HG03342 (cell line): ENCODE results near the gene BTBD9.

Source experiments
- ATAC-seq: cut with Tn5 transposase; IDR thresholded peaks from one replicate; pipeline ENCODE4 v1.9.1; 2021; ENCODE audit warnings: mild to moderate bottlenecking, moderate library complexity; ENCODE audit not compliant: unreplicated experiment

The BTBD9 gene

DNA sequence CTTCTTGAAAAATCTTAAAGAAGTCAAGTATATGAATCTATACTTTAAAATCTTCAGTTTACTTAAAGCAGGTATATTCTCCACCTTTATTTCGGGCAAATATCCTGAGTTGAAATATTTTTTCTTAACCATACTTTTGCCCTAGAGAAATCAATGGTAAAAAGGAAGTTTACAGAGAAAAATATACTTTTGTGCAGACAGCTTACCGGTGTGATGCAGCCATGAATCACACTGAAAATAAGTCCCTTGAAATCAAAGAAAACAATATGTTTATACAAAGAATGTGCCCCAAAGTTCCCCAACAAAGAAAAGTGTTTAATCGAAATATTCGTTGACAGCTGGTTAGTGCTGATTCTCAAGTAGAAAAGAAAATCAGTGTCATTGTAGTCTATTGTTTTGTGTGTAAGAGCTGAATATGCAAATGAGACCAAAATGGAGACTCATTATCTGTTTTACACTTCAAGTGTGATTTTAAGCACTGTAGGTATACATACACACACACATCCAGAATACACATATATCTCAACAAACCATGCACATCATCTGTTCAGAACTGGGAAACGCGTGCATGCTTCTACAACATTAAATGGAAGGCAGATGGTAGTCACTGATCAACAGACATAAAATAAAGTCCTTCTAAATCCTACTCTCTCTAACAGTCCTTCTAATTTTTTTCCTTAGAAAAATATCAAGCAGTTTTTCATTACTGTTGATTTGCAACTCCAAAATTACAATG, 73.3 kb downstream of the BTBD9 start:
- no peak for ATAC-seq

DNA sequence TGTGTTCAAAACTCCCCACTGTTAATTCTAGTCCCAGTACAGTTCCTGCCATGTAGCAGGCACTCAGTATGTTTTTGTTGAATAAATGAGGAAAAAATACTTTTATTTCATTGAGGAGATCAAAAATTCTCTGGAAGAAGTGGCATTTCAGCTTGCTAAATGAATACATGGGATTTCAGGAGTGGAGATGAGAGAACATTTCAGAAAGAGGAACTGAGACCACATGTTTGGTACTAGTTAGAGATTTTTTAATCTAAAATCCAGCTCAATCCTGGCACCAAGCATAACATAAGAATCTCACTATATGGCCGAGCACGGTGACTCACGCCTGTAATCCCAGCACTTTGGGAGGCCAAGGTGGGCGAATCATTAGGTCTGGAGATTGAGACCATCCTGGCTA, 75.4 kb downstream of the BTBD9 start:
- ATAC-seq = no peak

DNA sequence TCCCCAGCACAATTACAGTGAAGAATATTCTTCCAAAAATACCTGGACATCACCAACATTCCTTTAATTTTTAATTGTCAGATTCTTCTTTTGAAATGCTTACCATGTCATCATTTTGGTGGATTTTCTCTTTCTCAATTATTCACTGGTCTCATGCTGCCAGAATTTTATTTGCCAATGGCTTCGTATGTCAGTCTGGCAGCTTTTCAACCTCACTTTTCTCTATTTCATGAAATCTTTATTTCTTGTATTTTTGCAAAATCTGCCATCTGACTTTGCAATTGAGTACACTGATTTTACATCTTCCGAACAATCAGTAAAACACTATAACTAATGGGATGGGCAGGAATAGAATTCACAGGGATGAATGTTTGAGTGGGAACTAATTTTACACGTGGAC, 84.1 kb downstream of the BTBD9 start:
- no peak for ATAC-seq

DNA sequence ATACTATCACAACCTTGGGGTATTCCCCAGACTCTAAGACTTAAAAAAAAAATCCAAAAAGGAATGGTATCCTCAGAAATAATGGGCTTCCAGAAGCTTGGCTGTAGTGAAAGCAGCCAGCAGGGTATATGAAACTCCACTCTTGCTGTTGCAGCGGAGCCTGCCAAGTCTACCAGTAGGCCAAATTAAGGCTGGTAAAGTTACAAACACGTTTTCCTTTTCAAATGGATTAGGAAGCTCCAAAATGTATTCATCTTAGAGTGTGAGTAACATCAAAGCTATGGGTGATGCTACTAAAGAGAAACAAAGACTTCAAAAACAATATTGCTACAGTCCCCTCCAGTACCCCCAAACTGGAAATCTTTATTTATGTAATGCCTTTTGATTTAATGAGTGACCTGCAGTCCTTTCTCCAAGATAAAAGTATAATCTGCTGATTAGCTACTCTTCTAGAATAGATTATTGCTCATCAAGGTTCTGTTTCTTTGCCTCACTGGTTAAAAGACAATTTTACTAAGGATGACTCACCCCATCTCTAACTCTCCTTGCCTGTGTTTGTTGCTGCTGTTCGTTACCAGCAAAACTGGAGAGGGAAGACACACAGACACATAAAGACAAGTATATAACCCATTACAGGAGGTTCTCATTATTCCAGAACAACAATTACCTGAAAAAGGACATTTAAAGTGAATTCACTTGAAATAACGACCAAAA, 84.9 kb downstream of the BTBD9 start:
- ATAC-seq = no peak

DNA sequence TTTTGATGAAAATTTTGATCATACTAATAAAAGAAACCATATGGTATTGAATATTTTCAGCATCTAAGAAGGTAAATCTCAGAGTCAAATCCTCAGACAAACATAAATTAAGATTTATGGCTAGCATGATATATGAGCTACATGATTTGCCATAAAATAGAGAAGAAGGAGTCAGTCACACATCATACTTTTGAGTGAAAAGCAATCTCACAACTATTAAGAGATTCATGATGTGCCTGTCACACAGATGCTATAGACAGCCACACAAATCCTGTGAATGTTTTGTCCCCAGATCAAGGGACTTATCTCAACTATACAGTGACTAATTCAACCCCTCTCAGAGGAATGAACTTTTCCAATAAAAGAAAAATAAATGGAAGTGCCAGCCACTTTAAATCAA, 85.7 kb downstream of the BTBD9 start:
- ATAC-seq = no peak

DNA sequence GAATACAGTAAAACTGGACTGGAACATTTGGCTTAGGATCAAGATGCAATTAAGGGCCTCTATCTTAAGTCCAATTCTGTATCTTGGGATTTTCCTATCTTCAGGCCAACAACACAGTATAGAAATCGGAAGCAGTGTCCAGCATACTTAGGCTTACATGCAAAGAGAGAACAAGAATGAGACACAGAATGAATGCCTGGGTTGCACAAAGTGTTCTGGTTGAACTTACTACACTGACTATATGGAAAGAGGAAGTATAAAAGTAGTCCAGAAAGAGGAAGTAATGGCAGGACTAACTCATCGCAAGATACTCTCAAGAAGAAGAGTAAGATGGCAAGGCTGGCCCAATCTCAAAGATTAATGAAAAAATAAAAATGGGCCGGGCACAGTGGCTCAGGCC, 87.6 kb downstream of the BTBD9 start:
- peak; percentile 82 for ATAC-seq

DNA sequence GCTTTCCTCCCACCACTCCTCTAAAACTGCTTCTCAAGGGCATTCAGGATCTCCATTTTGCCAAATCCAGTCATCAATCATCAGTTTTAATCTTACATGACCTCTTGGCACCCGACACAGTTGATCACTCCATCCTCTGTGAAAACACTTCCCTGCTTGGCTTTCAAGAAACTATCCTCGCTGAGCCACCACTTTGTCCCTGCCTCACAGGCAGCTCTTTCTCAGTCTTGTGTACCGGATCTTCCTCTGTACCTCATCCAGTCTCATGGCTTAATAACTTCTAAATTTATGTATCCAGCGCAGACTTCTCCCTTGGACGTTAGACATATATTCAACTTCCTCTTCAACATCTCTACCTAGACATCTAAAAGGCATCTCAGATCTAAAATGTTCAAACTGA, 89.9 kb downstream of the BTBD9 start:
- ATAC-seq = no peak

DNA sequence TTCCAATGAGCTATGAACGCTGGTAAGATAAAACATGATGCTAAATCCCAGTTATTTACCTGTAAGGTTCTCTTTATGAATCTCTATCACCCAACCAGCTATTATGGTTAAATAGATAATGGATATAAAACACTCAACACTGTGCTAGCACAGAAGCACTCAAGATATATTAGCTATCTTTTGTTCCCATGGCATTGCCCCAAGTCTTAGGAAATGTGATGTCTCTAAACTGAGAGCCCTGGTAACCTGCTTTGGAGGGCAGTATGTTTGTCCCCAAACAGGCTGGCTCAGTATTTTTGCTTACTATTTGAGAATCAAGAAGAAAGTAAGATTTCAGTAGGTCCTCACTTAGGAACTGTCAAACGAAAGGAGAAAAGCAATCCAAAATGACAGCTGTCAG, 90.5 kb downstream of the BTBD9 start:
- ATAC-seq = no peak

DNA sequence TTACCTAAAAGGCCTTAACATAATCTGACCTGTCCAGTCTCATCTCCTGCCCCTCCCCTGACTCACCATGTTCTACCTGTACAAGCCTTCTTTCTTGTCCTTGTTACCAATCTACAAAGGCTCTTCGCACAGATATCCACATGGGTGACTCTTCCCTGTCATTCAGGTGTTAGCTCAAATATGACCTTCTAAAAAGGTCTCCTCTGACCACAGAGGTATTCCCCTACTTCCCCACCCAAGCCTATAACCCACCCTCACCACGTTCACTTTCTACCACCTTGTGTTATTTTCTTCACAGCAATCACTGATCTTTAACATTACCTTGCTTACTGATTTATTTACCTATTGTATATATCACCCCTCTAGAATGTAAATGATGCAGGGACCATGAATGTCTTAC, 96.7 kb downstream of the BTBD9 start:
- ATAC-seq = no peak

DNA sequence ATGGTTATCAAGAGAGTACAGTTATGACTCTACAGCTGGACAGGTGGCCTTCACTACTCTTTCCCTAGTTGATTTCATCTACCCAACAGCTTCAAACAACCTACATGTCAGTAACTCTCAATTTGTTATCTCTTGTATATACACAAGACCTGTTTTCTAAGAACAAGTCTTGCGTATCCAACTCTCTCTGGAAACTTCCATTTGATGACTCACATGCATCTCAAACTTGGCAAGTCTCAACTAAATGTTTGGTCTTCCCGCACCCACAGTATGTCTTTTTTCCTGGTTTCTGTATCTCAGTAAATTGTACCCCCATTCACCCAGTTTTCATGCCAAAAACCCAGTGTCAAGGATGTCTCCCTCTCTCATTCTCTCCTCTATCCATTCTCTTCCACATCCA, 97.7 kb downstream of the BTBD9 start:
- ATAC-seq = no peak

DNA sequence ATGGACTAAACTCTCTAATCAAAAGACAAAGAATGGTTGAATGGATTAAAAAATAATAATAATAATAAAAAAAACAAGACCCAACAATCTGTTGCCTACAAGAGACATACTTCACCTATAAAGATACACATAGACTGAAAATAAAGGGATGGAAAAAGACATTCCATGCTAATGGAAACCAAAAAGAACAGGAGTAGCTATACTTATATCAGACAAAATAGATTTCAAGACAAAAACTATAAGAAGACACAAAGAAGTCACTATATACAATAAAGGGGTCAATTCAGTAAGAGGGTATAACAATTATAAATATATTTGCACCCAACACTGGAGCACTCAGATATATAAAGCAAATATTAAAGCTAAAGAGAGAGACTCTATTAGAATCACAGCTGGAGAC, 106.7 kb downstream of the BTBD9 start:
- no peak for ATAC-seq

DNA sequence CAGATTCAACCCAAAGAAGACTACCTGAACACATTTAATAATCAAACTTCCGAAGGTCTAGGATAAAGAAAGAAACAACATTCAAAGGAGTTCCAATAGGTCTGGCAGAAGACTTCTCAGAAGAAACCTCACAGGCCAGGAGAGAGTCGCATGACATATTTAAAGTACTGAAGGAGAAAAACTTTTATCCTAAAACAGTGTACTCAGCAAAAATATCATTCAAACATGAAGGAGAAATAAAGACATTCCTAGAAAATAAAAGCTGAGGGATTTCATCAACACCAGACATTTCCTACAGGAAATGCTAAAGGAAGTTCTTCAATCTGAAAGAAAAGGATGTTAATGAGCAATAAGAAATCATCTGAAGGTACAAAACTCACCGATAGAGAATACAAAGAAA, 108.6 kb downstream of the BTBD9 start:
- ATAC-seq = no peak

DNA sequence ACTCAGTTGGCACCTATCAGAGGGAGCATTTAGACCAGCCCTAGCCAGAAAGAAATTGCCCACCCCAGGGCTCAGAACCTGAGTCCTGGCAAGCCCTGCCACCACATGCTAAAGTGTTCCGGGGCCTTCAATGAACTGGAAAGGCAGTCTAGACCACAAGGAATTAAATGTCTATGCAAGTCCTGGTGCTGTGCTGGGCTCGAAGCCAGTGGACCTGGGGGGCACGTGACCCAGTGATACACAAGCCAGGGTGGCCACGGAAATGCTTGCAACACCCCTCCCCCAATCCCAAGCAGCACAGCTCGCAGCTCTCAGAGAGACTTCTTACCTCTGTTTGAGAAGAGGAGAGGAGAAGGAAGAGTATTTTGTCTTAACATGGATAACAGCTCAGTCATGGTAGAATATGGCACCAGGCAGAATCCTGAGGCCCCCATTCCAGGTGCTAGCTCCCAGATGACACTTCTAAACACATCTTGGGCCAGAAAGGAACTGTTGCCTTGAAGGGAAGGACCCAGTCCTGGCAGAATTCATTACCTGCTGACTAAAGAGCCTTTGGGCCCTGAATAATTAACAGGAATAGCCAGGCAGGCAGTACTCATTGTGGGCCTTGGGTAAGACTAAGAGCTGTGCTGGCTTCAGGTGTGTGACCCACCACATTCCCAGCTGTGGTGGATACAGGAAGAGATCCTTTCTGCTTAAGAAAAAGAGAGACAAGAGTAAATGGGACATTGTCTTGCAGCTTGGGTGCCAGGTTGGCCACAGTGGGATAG, 111.3 kb downstream of the BTBD9 start:
- ATAC-seq = no peak

DNA sequence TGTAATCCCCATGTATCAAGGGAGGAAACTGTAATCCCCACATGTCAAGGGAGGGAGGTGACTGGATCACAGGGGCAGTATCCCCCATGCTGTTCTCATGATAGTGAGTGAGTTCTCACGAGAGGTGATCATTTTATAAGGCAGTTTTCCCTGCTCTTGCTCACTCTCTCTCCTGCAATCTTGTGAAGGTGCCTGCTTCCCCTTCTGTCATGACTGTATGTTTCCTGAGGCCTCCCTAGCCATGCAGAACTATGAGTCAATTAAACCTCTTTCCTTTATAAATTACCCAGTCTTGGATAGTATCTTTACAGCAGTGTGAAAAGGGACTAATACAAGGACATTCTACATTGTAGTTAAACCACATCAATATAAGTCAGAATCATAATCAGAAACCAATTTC, 112.4 kb downstream of the BTBD9 start:
- no peak for ATAC-seq

DNA sequence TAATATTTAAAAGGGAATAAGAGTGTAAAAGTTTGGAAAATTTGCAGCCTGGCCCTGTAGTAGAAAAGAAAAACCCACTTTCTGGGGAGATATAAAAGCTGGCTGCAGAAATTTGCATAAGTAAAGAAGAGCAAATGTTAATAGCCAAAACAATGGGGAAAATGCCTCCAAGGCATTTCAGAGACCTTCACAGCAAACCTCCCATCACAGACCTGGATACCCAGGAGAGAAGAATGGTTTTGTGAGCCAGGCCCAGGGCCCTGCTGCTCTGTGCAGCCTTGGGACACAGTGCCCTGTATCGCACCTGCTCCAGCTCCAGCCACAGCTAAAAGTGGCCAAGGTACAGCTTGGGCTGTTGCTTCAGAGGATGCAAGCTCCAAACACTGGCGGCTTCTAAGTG, 113.8 kb downstream of the BTBD9 start:
- no peak for ATAC-seq

DNA sequence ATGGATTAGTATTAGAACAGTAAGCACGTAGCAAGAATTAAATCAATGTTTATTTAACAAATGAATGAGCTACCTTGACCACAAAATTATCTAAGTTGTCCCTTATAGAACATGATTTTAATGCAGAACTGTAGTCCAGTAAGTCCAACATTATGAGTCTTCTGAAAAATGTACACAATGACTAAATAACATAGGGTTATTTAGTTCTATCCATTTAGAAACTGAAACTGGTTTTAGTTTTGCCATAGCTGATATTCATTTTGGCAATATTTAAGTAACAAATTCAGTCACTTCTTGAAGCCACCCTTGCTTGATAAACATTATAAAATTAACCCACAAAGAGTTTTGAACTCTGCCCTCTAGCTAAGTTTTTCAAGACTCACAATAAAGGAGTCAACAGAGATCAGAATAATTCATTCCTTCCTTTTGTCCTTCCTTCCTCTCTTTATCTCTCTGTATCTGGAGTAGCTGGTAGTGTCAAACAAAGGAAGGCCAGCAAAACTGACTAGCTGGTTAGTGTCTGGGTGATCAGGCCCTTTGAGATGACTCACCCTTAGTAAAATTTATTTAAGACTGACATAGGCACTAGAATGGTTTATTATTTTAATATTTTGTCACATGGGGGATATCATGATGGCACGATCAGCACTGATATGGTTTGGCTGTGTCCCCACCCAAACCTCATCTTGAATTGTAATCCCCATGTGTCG, 115.1 kb downstream of the BTBD9 start:
- no peak for ATAC-seq

DNA sequence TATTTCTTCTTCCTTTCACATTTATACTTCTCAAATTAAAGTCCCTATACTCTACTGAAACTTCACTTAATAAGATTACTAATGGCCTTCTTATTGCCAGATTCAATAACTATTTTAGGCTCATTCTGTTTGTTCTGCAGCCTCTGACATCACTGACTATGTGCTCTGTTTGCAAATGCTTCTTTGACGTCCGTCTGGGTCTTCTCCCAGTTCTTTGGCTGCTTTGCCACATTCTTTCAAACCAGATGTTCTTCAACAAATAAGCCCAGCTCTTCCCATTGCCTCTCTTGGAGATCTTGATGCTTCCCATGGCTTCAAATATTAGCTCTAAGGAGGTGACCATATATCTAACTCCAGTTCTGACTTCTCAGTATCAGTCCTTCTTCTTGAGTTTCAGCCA, 117.4 kb downstream of the BTBD9 start:
- no peak for ATAC-seq

DNA sequence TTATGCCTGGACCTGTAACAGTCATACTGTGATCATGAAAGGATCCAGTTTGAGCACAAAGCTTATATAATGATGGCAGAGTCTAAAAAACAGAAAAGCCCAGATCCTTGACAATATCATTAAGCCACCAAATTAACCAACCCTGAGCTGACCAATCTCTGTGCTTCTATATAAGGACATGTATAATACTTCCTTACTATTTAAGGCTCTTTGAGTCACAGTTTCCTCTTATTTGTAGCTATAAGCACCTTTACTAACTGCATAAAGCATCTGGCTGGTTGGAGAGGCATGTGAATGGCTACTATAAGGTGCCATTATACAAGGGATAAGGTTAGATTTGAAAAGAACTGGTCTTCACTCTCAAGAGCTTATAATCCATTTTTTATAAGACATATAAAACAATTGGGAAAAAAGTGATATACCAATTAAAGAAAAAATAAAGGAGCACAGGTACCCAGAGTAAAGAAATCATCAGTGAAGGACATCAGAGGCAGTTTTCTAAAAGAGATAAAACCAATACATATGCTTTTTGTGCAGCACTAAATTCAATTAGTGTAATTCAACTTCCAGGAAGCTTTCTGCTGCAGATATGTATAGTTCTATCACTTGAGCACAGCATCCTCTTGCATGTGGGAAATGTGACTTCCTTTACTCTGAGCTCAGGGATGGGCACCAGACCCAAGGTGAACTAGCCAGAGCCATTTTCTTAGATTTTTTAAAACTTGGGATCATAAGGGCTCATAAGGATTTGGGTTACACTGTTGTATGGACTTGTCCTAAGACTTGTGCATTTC, 121.0 kb downstream of the BTBD9 start:
- ATAC-seq = no peak

DNA sequence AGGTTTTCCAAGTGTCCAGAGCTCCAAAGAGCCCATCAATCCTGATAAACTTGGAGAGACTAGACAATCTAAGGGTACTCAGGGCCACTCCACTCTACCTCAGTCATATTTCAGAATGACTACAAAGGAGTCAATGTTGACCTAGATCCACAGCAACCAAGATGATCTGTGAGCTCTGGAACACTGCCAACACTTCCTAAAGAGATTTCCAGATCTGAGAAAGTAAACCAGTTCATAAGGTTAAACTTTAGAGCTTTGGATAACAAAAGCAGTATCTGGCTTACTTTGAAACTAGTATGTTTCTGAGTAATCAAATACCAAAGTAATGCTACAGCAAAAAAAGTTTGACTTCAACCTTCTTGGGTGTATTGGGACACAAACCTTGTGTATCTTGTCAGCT, 122.7 kb downstream of the BTBD9 start:
- no peak for ATAC-seq

DNA sequence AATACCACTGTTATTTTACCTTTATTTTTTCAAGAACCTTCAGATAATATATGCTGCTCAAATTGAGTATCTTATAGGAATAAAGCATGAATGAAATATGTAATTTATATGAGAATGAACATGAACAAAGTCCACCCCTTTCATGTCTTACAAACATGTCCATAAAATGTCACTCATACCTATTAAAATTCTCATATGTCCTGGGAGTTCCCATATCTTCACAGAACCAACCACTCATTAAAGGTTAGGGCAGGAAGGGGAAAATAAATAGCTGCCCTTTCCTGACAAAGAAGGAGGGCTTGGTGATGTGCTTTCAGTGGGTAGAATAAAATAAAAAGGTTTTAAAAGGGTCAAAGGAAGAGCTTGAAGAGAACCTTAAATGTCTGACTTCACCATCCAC, 125.3 kb downstream of the BTBD9 start:
- no peak for ATAC-seq

DNA sequence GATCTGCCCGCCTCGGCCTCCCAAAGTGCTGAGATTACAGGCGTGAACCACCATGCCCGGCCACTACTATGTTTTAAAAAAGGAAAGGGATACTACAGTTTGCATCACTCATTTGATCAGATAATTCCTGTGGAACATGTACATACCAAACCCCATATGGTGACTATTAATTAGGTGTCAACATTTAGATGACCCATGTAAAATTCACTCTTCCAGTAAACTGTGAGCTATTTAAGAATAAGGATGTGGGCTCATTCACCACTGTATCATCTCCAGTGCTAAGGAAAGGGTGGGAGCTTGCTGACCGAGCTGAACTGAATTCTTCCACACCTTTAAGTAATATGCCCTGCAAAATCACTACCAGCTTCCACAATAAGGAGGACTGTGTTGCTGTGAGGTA, 127.5 kb downstream of the BTBD9 start:
- no peak for ATAC-seq
